Measurements from ENCODE around the gene WDR73.

Gene WDR73

DNA sequence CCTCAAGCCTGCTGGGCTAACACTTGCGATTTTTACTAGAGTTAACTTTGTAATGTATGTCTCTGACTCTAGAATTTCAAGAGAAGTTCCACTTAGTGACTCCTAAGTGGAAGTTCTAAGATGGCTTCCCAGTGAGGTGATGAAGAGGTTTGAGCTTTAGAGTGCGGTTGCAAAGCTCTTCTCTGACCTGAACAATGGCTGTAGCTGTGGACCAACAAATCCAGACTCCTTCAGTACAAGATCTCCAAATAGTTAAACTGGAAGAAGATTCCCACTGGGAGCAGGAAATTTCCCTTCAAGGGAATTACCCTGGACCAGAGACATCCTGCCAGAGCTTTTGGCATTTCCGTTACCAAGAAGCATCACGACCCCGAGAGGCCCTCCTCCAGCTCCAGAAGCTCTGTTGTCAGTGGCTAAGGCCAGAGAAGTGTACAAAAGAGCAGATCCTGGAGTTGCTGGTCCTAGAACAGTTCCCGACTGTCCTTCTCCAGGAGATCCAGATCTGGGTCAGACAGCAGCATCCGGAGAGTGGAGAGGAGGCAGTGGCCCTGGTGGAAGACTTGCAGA is 22.3 kb downstream of the WDR73 start:
- Histone ChIP-seq H2BK15ac (ENCODE audit: low read length) (no peak overlapping the region), H3K4me1 (ENCODE audit: control insufficient read depth in 2 of 2, insufficient read depth in 1 of 2, low read depth in 1 of 2, low read length in 2 of 2) (peaks cover 4 to 17% of the 10 kb centered on the region in 2 donors), H3K9ac (ENCODE audit: low read depth, low read length, poor library complexity) (no peak overlapping the region), H3K9me3 (replicated peaks in 1 of 2; ENCODE audit: control insufficient read depth in 2 of 2, insufficient read depth in 1 of 2, low read depth in 1 of 2, low read length in 2 of 2) (no peaks in the 10 kb centered on the region), H3K79me1 (ENCODE audit: low read depth, low read length) (no peaks in the 10 kb centered on the region), H4K8ac (ENCODE audit: low read depth, low read length) (no peak overlapping the region), H3K36me3 (replicated peaks in 1 of 2; ENCODE audit: control insufficient read depth in 2 of 2, insufficient read depth in 2 of 2, low read length in 2 of 2) (peaks cover 0 to 13% of the 10 kb centered on the region in 2 donors), H2AFZ (ENCODE audit: low read length) (peak overlapping the region; percentile 91), H3K14ac (ENCODE audit: low read length) (no peak overlapping the region), H3K18ac (ENCODE audit: low read length) (peak overlapping the region; percentile 76), H2BK12ac (ENCODE audit: low read length) (no peak overlapping the region), H4K91ac (ENCODE audit: low read depth, low read length, poor library complexity) (no peak overlapping the region), H2BK120ac (ENCODE audit: low read depth, low read length) (no peak overlapping the region), H3K27ac (replicated peaks; ENCODE audit: low read length) (no peak overlapping the region), H2AK5ac (ENCODE audit: low read depth, low read length) (no peak overlapping the region), H3K4me2 (ENCODE audit: insufficient read depth, low read length, poor library complexity, severe bottlenecking) (peak overlapping the region; percentile 89), H2BK5ac (ENCODE audit: low read length) (no peak overlapping the region), H3K23ac (ENCODE audit: low read depth, low read length, poor library complexity) (no peak overlapping the region), H3K4me3 (ENCODE audit: low read length in 2 of 2) (peak overlapping the region; percentile 72 to 82), H3K4ac (ENCODE audit: low read length) (no peak overlapping the region), H3K27me3 (ENCODE audit: control insufficient read depth in 3 of 3, insufficient read depth in 3 of 3, low read depth in 1 of 3, low read length in 3 of 3) (peaks cover 0 to 26% (median 4%) of the 10 kb centered on the region in 3 experiments)
- no peak for DNase-seq (ENCODE audit: low spot score)
- no CpG with 5 or more reads among the region's 7 CpGs for WGBS, 2 donors (ENCODE audit: extremely low coverage in 2 of 2, insufficient read length in 2 of 2, insufficient replicate concordance in 1 of 2)

DNA sequence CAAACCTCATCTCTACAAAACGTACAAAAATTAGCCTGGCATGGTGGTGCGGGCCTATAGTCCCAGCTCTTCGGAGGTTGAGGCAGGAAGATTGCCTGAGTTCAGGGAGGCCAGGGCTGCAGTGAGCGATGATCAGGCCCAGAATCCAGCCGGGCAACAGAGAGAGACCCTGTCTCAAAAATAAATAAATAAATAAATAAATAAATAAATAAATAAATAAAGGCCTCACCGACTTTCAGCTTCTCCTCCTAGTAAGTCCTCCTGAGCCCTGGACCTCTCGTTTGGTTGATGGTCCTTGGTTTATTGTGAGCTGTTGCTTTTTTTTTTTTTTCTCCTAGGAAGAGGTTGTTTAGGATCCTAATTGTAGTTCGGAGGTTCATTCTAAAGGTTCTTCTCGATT is 25.1 kb downstream of the WDR73 start:
- Histone ChIP-seq H3K4ac (ENCODE audit: low read length) (no peak overlapping the region), H3K23ac (ENCODE audit: low read depth, low read length, poor library complexity) (no peak overlapping the region), H3K4me2 (ENCODE audit: insufficient read depth, low read length, poor library complexity, severe bottlenecking) (no peak overlapping the region), H4K8ac (ENCODE audit: low read depth, low read length) (no peak overlapping the region), H2AFZ (ENCODE audit: low read length) (no peak overlapping the region), H2BK12ac (ENCODE audit: low read length) (no peak overlapping the region), H4K91ac (ENCODE audit: low read depth, low read length, poor library complexity) (no peak overlapping the region), H3K14ac (ENCODE audit: low read length) (no peak overlapping the region), H3K4me1 (ENCODE audit: control insufficient read depth in 2 of 2, insufficient read depth in 1 of 2, low read depth in 1 of 2, low read length in 2 of 2) (peaks cover 4 to 12% of the 10 kb centered on the region in 2 donors), H3K79me1 (ENCODE audit: low read depth, low read length) (no peaks in the 10 kb centered on the region), H2BK15ac (ENCODE audit: low read length) (no peak overlapping the region), H3K9ac (ENCODE audit: low read depth, low read length, poor library complexity) (no peak overlapping the region), H3K4me3 (ENCODE audit: low read length in 2 of 2) (no peak overlapping the region), H3K9me3 (replicated peaks in 1 of 2; ENCODE audit: control insufficient read depth in 2 of 2, insufficient read depth in 1 of 2, low read depth in 1 of 2, low read length in 2 of 2) (peaks cover 0 to 1% of the 10 kb centered on the region in 2 donors), H3K18ac (ENCODE audit: low read length) (no peak overlapping the region), H2AK5ac (ENCODE audit: low read depth, low read length) (no peak overlapping the region), H2BK120ac (ENCODE audit: low read depth, low read length) (no peak overlapping the region), H3K27me3 (ENCODE audit: control insufficient read depth in 3 of 3, insufficient read depth in 3 of 3, low read depth in 1 of 3, low read length in 3 of 3) (peaks cover 0 to 19% (median 4%) of the 10 kb centered on the region in 3 experiments), H2BK5ac (ENCODE audit: low read length) (no peak overlapping the region), H3K36me3 (replicated peaks in 1 of 2; ENCODE audit: control insufficient read depth in 2 of 2, insufficient read depth in 2 of 2, low read length in 2 of 2) (peaks cover 0 to 2% of the 10 kb centered on the region in 2 donors), H3K27ac (replicated peaks; ENCODE audit: low read length) (no peak overlapping the region)
- no CpG with 5 or more reads among the region's 9 CpGs for WGBS, 2 donors (ENCODE audit: extremely low coverage in 2 of 2, insufficient read length in 2 of 2, insufficient replicate concordance in 1 of 2)
- DNase-seq (ENCODE audit: low spot score), result no peak

DNA sequence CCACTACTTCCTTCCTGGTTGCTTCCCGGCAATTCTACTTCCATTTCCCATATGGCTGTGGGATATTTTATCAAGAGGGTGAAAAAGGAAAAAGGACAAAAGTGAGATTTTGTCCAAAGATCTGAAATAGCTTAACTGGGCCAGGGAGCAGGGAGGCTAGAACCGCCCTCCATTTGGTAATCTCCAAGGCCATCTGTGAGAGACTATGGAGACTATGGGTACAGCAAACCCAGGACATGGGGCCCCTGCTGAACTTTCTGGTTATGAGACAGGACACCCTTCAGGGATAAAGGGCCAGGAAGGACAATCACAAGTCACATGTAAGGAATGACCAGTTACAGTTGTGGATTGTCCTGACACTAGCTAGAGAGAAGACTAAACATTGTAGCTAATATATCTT is 29.0 kb downstream of the WDR73 start:
- Histone ChIP-seq H3K27ac (replicated peaks; ENCODE audit: low read length) (no peak overlapping the region), H3K4me2 (ENCODE audit: insufficient read depth, low read length, poor library complexity, severe bottlenecking) (no peak overlapping the region), H2AK5ac (ENCODE audit: low read depth, low read length) (no peak overlapping the region), H3K27me3 (ENCODE audit: control insufficient read depth in 3 of 3, insufficient read depth in 3 of 3, low read depth in 1 of 3, low read length in 3 of 3) (no peaks in the 10 kb centered on the region), H3K4ac (ENCODE audit: low read length) (no peak overlapping the region), H4K8ac (ENCODE audit: low read depth, low read length) (no peak overlapping the region), H3K23ac (ENCODE audit: low read depth, low read length, poor library complexity) (no peak overlapping the region), H3K79me1 (ENCODE audit: low read depth, low read length) (no peaks in the 10 kb centered on the region), H3K14ac (ENCODE audit: low read length) (no peak overlapping the region), H3K4me1 (ENCODE audit: control insufficient read depth in 2 of 2, insufficient read depth in 1 of 2, low read depth in 1 of 2, low read length in 2 of 2) (no peaks in the 10 kb centered on the region), H2BK12ac (ENCODE audit: low read length) (no peak overlapping the region), H3K9me3 (replicated peaks in 1 of 2; ENCODE audit: control insufficient read depth in 2 of 2, insufficient read depth in 1 of 2, low read depth in 1 of 2, low read length in 2 of 2) (peaks cover 27 to 28% of the 10 kb centered on the region in 2 donors), H2BK5ac (ENCODE audit: low read length) (no peak overlapping the region), H3K9ac (ENCODE audit: low read depth, low read length, poor library complexity) (no peak overlapping the region), H3K36me3 (replicated peaks in 1 of 2; ENCODE audit: control insufficient read depth in 2 of 2, insufficient read depth in 2 of 2, low read length in 2 of 2) (peaks cover 26 to 35% of the 10 kb centered on the region in 2 donors), H4K91ac (ENCODE audit: low read depth, low read length, poor library complexity) (no peak overlapping the region), H2AFZ (ENCODE audit: low read length) (no peak overlapping the region), H2BK120ac (ENCODE audit: low read depth, low read length) (no peak overlapping the region), H3K4me3 (ENCODE audit: low read length in 2 of 2) (no peak overlapping the region), H3K18ac (ENCODE audit: low read length) (no peak overlapping the region), H2BK15ac (ENCODE audit: low read length) (no peak overlapping the region)
- WGBS, 2 donors (ENCODE audit: extremely low coverage in 2 of 2, insufficient read length in 2 of 2, insufficient replicate concordance in 1 of 2), result no CpG with 5 or more reads among the region's 2 CpGs
- no peak for DNase-seq (ENCODE audit: low spot score)

DNA sequence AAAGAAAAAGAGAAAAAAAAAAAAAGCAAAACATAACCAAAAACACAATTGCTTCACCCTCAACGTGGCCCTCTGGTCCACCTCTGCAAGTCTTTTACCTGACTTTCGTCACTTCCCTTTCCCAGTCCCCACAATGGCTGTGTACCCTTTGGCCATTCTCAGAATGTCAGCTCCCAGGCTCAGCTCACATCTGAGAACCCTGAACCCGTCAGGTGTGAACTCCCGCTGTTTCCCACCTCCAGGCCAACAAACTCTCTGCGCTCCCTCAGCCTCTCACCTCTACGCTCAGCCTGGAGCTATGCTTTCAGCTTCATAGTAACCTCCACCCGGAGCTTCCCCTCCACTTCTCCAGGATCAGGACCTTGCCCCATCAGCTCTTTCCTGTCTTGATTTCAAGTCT is 29.7 kb downstream of the WDR73 start:
- H3K79me1 ChIP-seq (ENCODE audit: low read depth, low read length), result no peaks in the 10 kb centered on the region
- H3K4me3 ChIP-seq (ENCODE audit: low read length in 2 of 2), result no peak overlapping the region
- no peak for DNase-seq (ENCODE audit: low spot score)
- no peaks in the 10 kb centered on the region for H3K27me3 ChIP-seq (ENCODE audit: control insufficient read depth in 3 of 3, insufficient read depth in 3 of 3, low read depth in 1 of 3, low read length in 3 of 3)
- H2BK12ac ChIP-seq (ENCODE audit: low read length), result no peak overlapping the region
- H4K91ac ChIP-seq (ENCODE audit: low read depth, low read length, poor library complexity), result no peak overlapping the region
- no peak overlapping the region for H3K27ac ChIP-seq (replicated peaks; ENCODE audit: low read length)
- H2AFZ ChIP-seq (ENCODE audit: low read length), result no peak overlapping the region
- H3K4ac ChIP-seq (ENCODE audit: low read length), result no peak overlapping the region
- no peaks in the 10 kb centered on the region for H3K4me1 ChIP-seq (ENCODE audit: control insufficient read depth in 2 of 2, insufficient read depth in 1 of 2, low read depth in 1 of 2, low read length in 2 of 2)
- no peak overlapping the region for H3K23ac ChIP-seq (ENCODE audit: low read depth, low read length, poor library complexity)
- no peak overlapping the region for H3K9ac ChIP-seq (ENCODE audit: low read depth, low read length, poor library complexity)
- H3K36me3 ChIP-seq (replicated peaks in 1 of 2; ENCODE audit: control insufficient read depth in 2 of 2, insufficient read depth in 2 of 2, low read length in 2 of 2), result peaks cover 26 to 40% of the 10 kb centered on the region in 2 donors
- H3K14ac ChIP-seq (ENCODE audit: low read length), result no peak overlapping the region
- H4K8ac ChIP-seq (ENCODE audit: low read depth, low read length), result no peak overlapping the region
- H2BK5ac ChIP-seq (ENCODE audit: low read length), result no peak overlapping the region
- H2AK5ac ChIP-seq (ENCODE audit: low read depth, low read length), result no peak overlapping the region
- no peak overlapping the region for H2BK15ac ChIP-seq (ENCODE audit: low read length)
- no peak overlapping the region for H2BK120ac ChIP-seq (ENCODE audit: low read depth, low read length)
- no CpG with 5 or more reads among the region's 7 CpGs for WGBS, 2 donors (ENCODE audit: extremely low coverage in 2 of 2, insufficient read length in 2 of 2, insufficient replicate concordance in 1 of 2)
- H3K18ac ChIP-seq (ENCODE audit: low read length), result no peak overlapping the region
- H3K9me3 ChIP-seq (replicated peaks in 1 of 2; ENCODE audit: control insufficient read depth in 2 of 2, insufficient read depth in 1 of 2, low read depth in 1 of 2, low read length in 2 of 2), result peaks cover 28 to 34% of the 10 kb centered on the region in 2 donors
- H3K4me2 ChIP-seq (ENCODE audit: insufficient read depth, low read length, poor library complexity, severe bottlenecking), result no peak overlapping the region

Measured in neuronal stem cell (in vitro differentiated cells).